ENCODE measurements around the gene DNAJC5.

Gene DNAJC5

GRCh38 chr20:63854766-63855362 lies 40.1 kb upstream of the DNAJC5 start:
- DNase-seq (ENCODE audit: low read depth, low spot score), result no peak
- no peak overlapping the region; the same call in 1 of the 2 replicates for H3K4me3 ChIP-seq (ENCODE audit: low read length)

GRCh38 chr20:63855363-63856097 lies 39.4 kb upstream of the DNAJC5 start:
- WGBS (ENCODE audit: insufficient coverage, insufficient read length), result no CpG with 5 or more reads among the region's 36 CpGs

More at GRCh38 chr20:63854766-63855362, 40.1 kb upstream of the DNAJC5 start:
- Histone ChIP-seq H3K36me3 (ENCODE audit: control insufficient read depth, insufficient read depth, low read length) (no peaks in the 10 kb centered on the region), H3K4me1 (ENCODE audit: control insufficient read depth, insufficient read depth, low read length) (peaks cover 13% of the 10 kb centered on the region), H3K27ac (ENCODE audit: low read length) (no peak overlapping the region), H3K27me3 (ENCODE audit: control insufficient read depth, insufficient read depth, low read length) (no peaks in the 10 kb centered on the region), H3K9me3 (ENCODE audit: control insufficient read depth, insufficient read depth, low read length) (no peaks in the 10 kb centered on the region)
- no CpG with 5 or more reads among the region's 26 CpGs for WGBS (ENCODE audit: insufficient coverage, insufficient read length)

GRCh38 chr20:63856098-63856511 lies 38.8 kb upstream of the DNAJC5 start:
- DNase-seq (ENCODE audit: low read depth, low spot score), result no peak
- Histone ChIP-seq H3K9me3 (ENCODE audit: control insufficient read depth, insufficient read depth, low read length) (no peaks in the 10 kb centered on the region), H3K4me3 (ENCODE audit: low read length) (no peak overlapping the region; the same call in 1 of the 2 replicates), H3K27ac (ENCODE audit: low read length) (no peak overlapping the region), H3K4me1 (ENCODE audit: control insufficient read depth, insufficient read depth, low read length) (peaks cover 13% of the 10 kb centered on the region), H3K27me3 (ENCODE audit: control insufficient read depth, insufficient read depth, low read length) (no peaks in the 10 kb centered on the region), H3K36me3 (ENCODE audit: control insufficient read depth, insufficient read depth, low read length) (no peaks in the 10 kb centered on the region)
- WGBS (ENCODE audit: insufficient coverage, insufficient read length), result no CpG with 5 or more reads among the region's 22 CpGs

More at GRCh38 chr20:63855363-63856097, 39.4 kb upstream of the DNAJC5 start:
- H3K4me1 ChIP-seq (ENCODE audit: control insufficient read depth, insufficient read depth, low read length), result peaks cover 13% of the 10 kb centered on the region
- no peak for DNase-seq (ENCODE audit: low read depth, low spot score)
- no peaks in the 10 kb centered on the region for H3K36me3 ChIP-seq (ENCODE audit: control insufficient read depth, insufficient read depth, low read length)
- H3K27me3 ChIP-seq (ENCODE audit: control insufficient read depth, insufficient read depth, low read length), result no peaks in the 10 kb centered on the region
- H3K4me3 ChIP-seq (ENCODE audit: low read length), result no peak overlapping the region; the same call in 1 of the 2 replicates
- no peak overlapping the region for H3K27ac ChIP-seq (ENCODE audit: low read length)
- H3K9me3 ChIP-seq (ENCODE audit: control insufficient read depth, insufficient read depth, low read length), result no peaks in the 10 kb centered on the region

GRCh38 chr20:63857764-63858392 lies 37.0 kb upstream of the DNAJC5 start:
- no peak for DNase-seq (ENCODE audit: low read depth, low spot score)
- H3K4me1 ChIP-seq (ENCODE audit: control insufficient read depth, insufficient read depth, low read length), result peaks cover 13% of the 10 kb centered on the region
- H3K27ac ChIP-seq (ENCODE audit: low read length), result no peak overlapping the region
- no peaks in the 10 kb centered on the region for H3K27me3 ChIP-seq (ENCODE audit: control insufficient read depth, insufficient read depth, low read length)
- H3K9me3 ChIP-seq (ENCODE audit: control insufficient read depth, insufficient read depth, low read length), result no peaks in the 10 kb centered on the region
- H3K4me3 ChIP-seq (ENCODE audit: low read length), result no peak overlapping the region
- WGBS (ENCODE audit: insufficient coverage, insufficient read length), result no CpG with 5 or more reads among the region's 14 CpGs
- H3K36me3 ChIP-seq (ENCODE audit: control insufficient read depth, insufficient read depth, low read length), result peaks cover 9% of the 10 kb centered on the region

GRCh38 chr20:63858393-63859165 lies 36.3 kb upstream of the DNAJC5 start:
- no peak overlapping the region for H3K27ac ChIP-seq (ENCODE audit: low read length)
- peaks cover 15% of the 10 kb centered on the region for H3K4me1 ChIP-seq (ENCODE audit: control insufficient read depth, insufficient read depth, low read length)
- H3K4me3 ChIP-seq (ENCODE audit: low read length), result no peak overlapping the region
- no CpG with 5 or more reads among the region's 12 CpGs for WGBS (ENCODE audit: insufficient coverage, insufficient read length)
- H3K36me3 ChIP-seq (ENCODE audit: control insufficient read depth, insufficient read depth, low read length), result peaks cover 9% of the 10 kb centered on the region
- DNase-seq (ENCODE audit: low read depth, low spot score), result no peak
- no peaks in the 10 kb centered on the region for H3K9me3 ChIP-seq (ENCODE audit: control insufficient read depth, insufficient read depth, low read length)
- no peaks in the 10 kb centered on the region for H3K27me3 ChIP-seq (ENCODE audit: control insufficient read depth, insufficient read depth, low read length)

GRCh38 chr20:63859166-63859699 lies 35.7 kb upstream of the DNAJC5 start:
- Histone ChIP-seq H3K9me3 (ENCODE audit: control insufficient read depth, insufficient read depth, low read length) (no peaks in the 10 kb centered on the region), H3K4me1 (ENCODE audit: control insufficient read depth, insufficient read depth, low read length) (peaks cover 14% of the 10 kb centered on the region), H3K27me3 (ENCODE audit: control insufficient read depth, insufficient read depth, low read length) (no peaks in the 10 kb centered on the region), H3K27ac (ENCODE audit: low read length) (no peak overlapping the region), H3K4me3 (ENCODE audit: low read length) (no peak overlapping the region), H3K36me3 (ENCODE audit: control insufficient read depth, insufficient read depth, low read length) (peaks cover 9% of the 10 kb centered on the region)
- DNase-seq (ENCODE audit: low read depth, low spot score), result no peak
- WGBS (ENCODE audit: insufficient coverage, insufficient read length), result no CpG with 5 or more reads among the region's 7 CpGs

- peaks cover 11% of the 10 kb centered on the region for H3K4me1 ChIP-seq (ENCODE audit: control insufficient read depth, insufficient read depth, low read length)
- H3K27ac ChIP-seq (ENCODE audit: low read length), result no peak overlapping the region
- no CpG with 5 or more reads among the region's 17 CpGs for WGBS (ENCODE audit: insufficient coverage, insufficient read length)
- no peaks in the 10 kb centered on the region for H3K9me3 ChIP-seq (ENCODE audit: control insufficient read depth, insufficient read depth, low read length)
- H3K27me3 ChIP-seq (ENCODE audit: control insufficient read depth, insufficient read depth, low read length), result no peaks in the 10 kb centered on the region
- DNase-seq (ENCODE audit: low read depth, low spot score), result no peak
- H3K4me3 ChIP-seq (ENCODE audit: low read length), result no peak overlapping the region
- peaks cover 9% of the 10 kb centered on the region for H3K36me3 ChIP-seq (ENCODE audit: control insufficient read depth, insufficient read depth, low read length)
These were observed 34.4 kb upstream of the DNAJC5 start for GRCh38 chr20:63860325-63861051.

- WGBS (ENCODE audit: insufficient coverage, insufficient read length), result no CpG with 5 or more reads among the region's 59 CpGs
These were observed 33.5 kb upstream of the DNAJC5 start, which contains the start of gene ABHD16B for GRCh38 chr20:63861365-63861934. TSS of gene ABHD16B (plus strand) at chr20:63861498. CDS start at chr20:63861541, 43 bp downstream.

More at GRCh38 chr20:63861365-63861934, 33.5 kb upstream of the DNAJC5 start, which contains the start of gene ABHD16B:
- Histone ChIP-seq H3K4me1 (ENCODE audit: control insufficient read depth, insufficient read depth, low read length) (peaks cover 11% of the 10 kb centered on the region), H3K27me3 (ENCODE audit: control insufficient read depth, insufficient read depth, low read length) (no peaks in the 10 kb centered on the region), H3K36me3 (ENCODE audit: control insufficient read depth, insufficient read depth, low read length) (peaks cover 9% of the 10 kb centered on the region), H3K27ac (ENCODE audit: low read length) (no peak within 1 kb of the TSS), H3K4me3 (ENCODE audit: low read length) (no peak within 1 kb of the TSS), H3K9me3 (ENCODE audit: control insufficient read depth, insufficient read depth, low read length) (no peaks in the 10 kb centered on the region)
- no peak for DNase-seq (ENCODE audit: low read depth, low spot score)

All from iPS DF 6.9 (cell line).